HepG2 (cell line): ENCODE data around the gene SEMA4B. TPM values are rescaled to one million over a fixed set of nuclear protein-coding genes. Genes with fewer than 3 reads are reported as not detected.

ENCODE experiments used
- ERF ChIP-seq: IDR thresholded peaks from 2 replicates; pipeline ENCODE4 v1.6.1; 2018; ENCODE audit warnings: missing biosample characterization, missing genetic modification reagents
- ETV5 ChIP-seq: IDR thresholded peaks from 2 replicates; pipeline ENCODE4 v1.6.1; 2018; ENCODE audit warnings: missing biosample characterization, missing genetic modification reagents, inconsistent platforms, borderline replicate concordance
- FOXO1 ChIP-seq: sonication (generic); formaldehyde crosslinking; IDR thresholded peaks from 2 replicates; pipeline ENCODE4 v1.4.0; 2020; ENCODE audit warnings: missing genetic modification reagents
- JDP2 ChIP-seq: sonication (generic); formaldehyde crosslinking; IDR thresholded peaks from 2 replicates; pipeline ENCODE4 v1.8.1; 2022; ENCODE audit warnings: missing genetic modification reagents, borderline replicate concordance
- RORA ChIP-seq: sonication (generic); formaldehyde crosslinking; IDR thresholded peaks from 2 replicates; pipeline ENCODE4 v1.5.0; 2020; ENCODE audit warnings: mild to moderate bottlenecking, missing genetic modification reagents, moderate library complexity
- SALL1 ChIP-seq: sonication (generic); formaldehyde crosslinking; IDR thresholded peaks from 2 replicates; pipeline ENCODE4 v1.8.0; 2022; ENCODE audit warnings: mild to moderate bottlenecking, missing genetic modification reagents
- STAG1 ChIP-seq: sonication (generic); formaldehyde crosslinking; IDR thresholded peaks from 2 replicates; pipeline ENCODE4 v1.4.0; 2020; ENCODE audit warnings: missing genetic modification reagents
- ZFP91 ChIP-seq: sonication (generic); formaldehyde crosslinking; IDR thresholded peaks from 2 replicates; pipeline ENCODE4 v1.9.0; 2022; ENCODE audit warnings: missing genetic modification reagents, mild to moderate bottlenecking, borderline replicate concordance
- ZNF337 ChIP-seq: sonication (generic); formaldehyde crosslinking; IDR thresholded peaks from 2 replicates; pipeline ENCODE4 v1.5.1; 2020; ENCODE audit warnings: missing genetic modification reagents, low read depth, mild to moderate bottlenecking, borderline replicate concordance
- ZNF546 ChIP-seq: sonication (generic); formaldehyde crosslinking; conservative IDR thresholded peaks from 2 replicates; pipeline ENCODE4 v1.8.1; 2023; ENCODE audit warnings: mild to moderate bottlenecking, missing genetic modification reagents
- ZNF574 ChIP-seq: sonication (generic); formaldehyde crosslinking; IDR thresholded peaks from 2 replicates; pipeline ENCODE4 v1.4.0; 2020; ENCODE audit warnings: missing genetic modification reagents
- ZNF597 ChIP-seq: sonication (generic); formaldehyde crosslinking; IDR thresholded peaks from 2 replicates; pipeline ENCODE4 v1.5.0; 2020; ENCODE audit warnings: missing genetic modification reagents
- polyA plus RNA-seq, 8 experiments: library from polyadenylated mRNA; depleted of rRNA in 3 of 8; stranded (reverse) in 7 of 8; unstranded in 1 of 8; fragments of >200 nt; fragmentation: Illumina TruSeq in 4 of 8; extraction: Trizol in 4 of 8; gene quantifications; 2 replicates each; pipeline versions ENCODE4 v1.2.1 to v1.2.3, GENCODE V29; 2011 to 2016; ENCODE audit warnings: low read depth in 4 of 8, missing spikeins in 1 of 8, mixed read lengths in 1 of 8; ENCODE audit not compliant: insufficient read depth in 1 of 8
- total RNA-seq, 5 experiments: library from RNA; depleted of rRNA; stranded (reverse); fragments of >200 nt; fragmentation: Illumina TruSeq; extraction: Trizol; gene quantifications; 2 replicates each; pipeline ENCODE4 v1.2.3, GENCODE V29; 2016; ENCODE audit warnings: low read depth in 1 of 5
- TF ChIP-seq, protein P1 (sequence below): sonication (generic); formaldehyde crosslinking; IDR thresholded peaks from 2 replicates; pipeline ENCODE4 v1.4.0; 2020; ENCODE audit warnings: mild to moderate bottlenecking, missing genetic modification reagents
- TF ChIP-seq, protein P2 (sequence below): sonication (generic); formaldehyde crosslinking; IDR thresholded peaks from 2 replicates; pipeline ENCODE4 v1.4.0; 2020; ENCODE audit warnings: missing genetic modification reagents
- TF ChIP-seq, protein P3 (sequence below): sonication (generic); formaldehyde crosslinking; IDR thresholded peaks from 2 replicates; pipeline ENCODE4 v1.4.0; 2020; ENCODE audit warnings: missing genetic modification reagents
- TF ChIP-seq, protein P4 (sequence below): sonication (generic); formaldehyde crosslinking; IDR thresholded peaks from 2 replicates; pipeline ENCODE4 v1.4.0; 2020; ENCODE audit warnings: missing genetic modification reagents

Gene SEMA4B
- total and polyA plus RNA-seq, 2 of the 13 experiments (the other 11 are each of a cell fraction or from before 2014, with no cell fraction given): 2.1 to 17.0 TPM

GRCh38 chr15:90219421-90220141 lies 18.5 kb downstream of the SEMA4B start (continued):
- TF ChIP-seq ZFP91 (CRISPR knock-in tag): peak; percentile 16; the same call in 1 of the 2 replicates
- no peak for TF ChIP-seq ZNF546 (CRISPR knock-in tag)
- TF ChIP-seq SALL1: peak; percentile 26; the same call in 1 of the 2 replicates
- TF ChIP-seq ZNF574: peak; percentile 34; the same call in 1 of the 2 replicates
- TF ChIP-seq JDP2 (CRISPR knock-in tag): no peak
- TF ChIP-seq, protein P1, sequence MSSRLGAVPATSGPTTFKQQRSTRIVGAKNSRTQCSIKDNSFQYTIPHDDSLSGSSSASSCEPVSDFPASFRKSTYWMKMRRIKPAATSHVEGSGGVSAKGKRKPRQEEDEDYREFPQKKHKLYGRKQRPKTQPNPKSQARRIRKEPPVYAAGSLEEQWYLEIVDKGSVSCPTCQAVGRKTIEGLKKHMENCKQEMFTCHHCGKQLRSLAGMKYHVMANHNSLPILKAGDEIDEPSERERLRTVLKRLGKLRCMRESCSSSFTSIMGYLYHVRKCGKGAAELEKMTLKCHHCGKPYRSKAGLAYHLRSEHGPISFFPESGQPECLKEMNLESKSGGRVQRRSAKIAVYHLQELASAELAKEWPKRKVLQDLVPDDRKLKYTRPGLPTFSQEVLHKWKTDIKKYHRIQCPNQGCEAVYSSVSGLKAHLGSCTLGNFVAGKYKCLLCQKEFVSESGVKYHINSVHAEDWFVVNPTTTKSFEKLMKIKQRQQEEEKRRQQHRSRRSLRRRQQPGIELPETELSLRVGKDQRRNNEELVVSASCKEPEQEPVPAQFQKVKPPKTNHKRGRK: 0 out of 2 replicates have a peak, but pooled peaks have one; percentile 46
- no peak for TF ChIP-seq ZNF597 (CRISPR knock-in tag)
- TF ChIP-seq FOXO1 (CRISPR knock-in tag): 0 out of 2 replicates have a peak, but pooled peaks have one; percentile 12
- no peak for TF ChIP-seq ZNF337
- TF ChIP-seq, protein P2, sequence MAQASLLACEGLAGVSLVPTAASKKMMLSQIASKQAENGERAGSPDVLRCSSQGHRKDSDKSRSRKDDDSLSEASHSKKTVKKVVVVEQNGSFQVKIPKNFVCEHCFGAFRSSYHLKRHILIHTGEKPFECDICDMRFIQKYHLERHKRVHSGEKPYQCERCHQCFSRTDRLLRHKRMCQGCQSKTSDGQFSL (CRISPR knock-in tag): 0 out of 2 replicates have a peak, but pooled peaks have one; percentile 40
- TF ChIP-seq, protein P3, sequence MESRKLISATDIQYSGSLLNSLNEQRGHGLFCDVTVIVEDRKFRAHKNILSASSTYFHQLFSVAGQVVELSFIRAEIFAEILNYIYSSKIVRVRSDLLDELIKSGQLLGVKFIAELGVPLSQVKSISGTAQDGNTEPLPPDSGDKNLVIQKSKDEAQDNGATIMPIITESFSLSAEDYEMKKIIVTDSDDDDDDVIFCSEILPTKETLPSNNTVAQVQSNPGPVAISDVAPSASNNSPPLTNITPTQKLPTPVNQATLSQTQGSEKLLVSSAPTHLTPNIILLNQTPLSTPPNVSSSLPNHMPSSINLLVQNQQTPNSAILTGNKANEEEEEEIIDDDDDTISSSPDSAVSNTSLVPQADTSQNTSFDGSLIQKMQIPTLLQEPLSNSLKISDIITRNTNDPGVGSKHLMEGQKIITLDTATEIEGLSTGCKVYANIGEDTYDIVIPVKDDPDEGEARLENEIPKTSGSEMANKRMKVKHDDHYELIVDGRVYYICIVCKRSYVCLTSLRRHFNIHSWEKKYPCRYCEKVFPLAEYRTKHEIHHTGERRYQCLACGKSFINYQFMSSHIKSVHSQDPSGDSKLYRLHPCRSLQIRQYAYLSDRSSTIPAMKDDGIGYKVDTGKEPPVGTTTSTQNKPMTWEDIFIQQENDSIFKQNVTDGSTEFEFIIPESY (CRISPR knock-in tag): peak; percentile 63
- no peak for TF ChIP-seq RORA (CRISPR knock-in tag)
- no peak for TF ChIP-seq ETV5 (CRISPR knock-in tag)
- TF ChIP-seq, protein P4, sequence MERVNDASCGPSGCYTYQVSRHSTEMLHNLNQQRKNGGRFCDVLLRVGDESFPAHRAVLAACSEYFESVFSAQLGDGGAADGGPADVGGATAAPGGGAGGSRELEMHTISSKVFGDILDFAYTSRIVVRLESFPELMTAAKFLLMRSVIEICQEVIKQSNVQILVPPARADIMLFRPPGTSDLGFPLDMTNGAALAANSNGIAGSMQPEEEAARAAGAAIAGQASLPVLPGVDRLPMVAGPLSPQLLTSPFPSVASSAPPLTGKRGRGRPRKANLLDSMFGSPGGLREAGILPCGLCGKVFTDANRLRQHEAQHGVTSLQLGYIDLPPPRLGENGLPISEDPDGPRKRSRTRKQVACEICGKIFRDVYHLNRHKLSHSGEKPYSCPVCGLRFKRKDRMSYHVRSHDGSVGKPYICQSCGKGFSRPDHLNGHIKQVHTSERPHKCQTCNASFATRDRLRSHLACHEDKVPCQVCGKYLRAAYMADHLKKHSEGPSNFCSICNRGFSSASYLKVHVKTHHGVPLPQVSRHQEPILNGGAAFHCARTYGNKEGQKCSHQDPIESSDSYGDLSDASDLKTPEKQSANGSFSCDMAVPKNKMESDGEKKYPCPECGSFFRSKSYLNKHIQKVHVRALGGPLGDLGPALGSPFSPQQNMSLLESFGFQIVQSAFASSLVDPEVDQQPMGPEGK (CRISPR knock-in tag): peak; percentile 37; the same call in 1 of the 2 replicates
- peak; percentile 76 for TF ChIP-seq STAG1 (CRISPR knock-in tag)
- TF ChIP-seq ERF (CRISPR knock-in tag): 0 out of 2 replicates have a peak, but pooled peaks have one; percentile 29
